Cardiac muscle cell (in vitro differentiated cells and primary cell): ENCODE data around the gene KCNC1. TPM values are rescaled to one million over a fixed set of nuclear protein-coding genes. Genes with fewer than 3 reads are reported as not detected.

Source experiments
- DNase-seq, 2 donors: peaks; one replicate each; pipeline versions ENCODE4 v3.0.0 to v3.0.0-alpha.2; 2010 to 2017; ENCODE audit warnings: low read depth in 1 of 2, low spot score in 1 of 2
- H3K27ac ChIP-seq: fragments of 200-600 bp; sonication (generic); 2 replicates; pipeline ENCODE4 v1.5.1; 2016
- H3K27me3 ChIP-seq: fragments of 200-600 bp; sonication (generic); 2 replicates; pipeline ENCODE4 v1.6.0; 2016; ENCODE audit warnings: control low read depth
- H3K36me3 ChIP-seq: fragments of 200-600 bp; sonication (generic); 2 replicates; pipeline ENCODE4 v1.5.1; 2016; ENCODE audit warnings: control low read depth
- H3K4me1 ChIP-seq: fragments of 200-600 bp; sonication (generic); 2 replicates; pipeline ENCODE4 v1.8.1; 2017; ENCODE audit warnings: low read depth, mild to moderate bottlenecking, mixed run types
- H3K4me3 ChIP-seq: fragments of 200-600 bp; sonication (generic); 2 replicates; pipeline ENCODE4 v1.5.1; 2016; ENCODE audit warnings: mild to moderate bottlenecking
- H3K9me3 ChIP-seq: fragments of 200-600 bp; sonication (generic); 2 replicates; pipeline ENCODE4 v1.5.1; 2017; ENCODE audit warnings: low read depth, mild to moderate bottlenecking, control low read depth
- polyA plus RNA-seq: library from polyadenylated mRNA; unstranded; fragments of >200 nt; fragmentation: Nextera tagmentation; extraction: Ambion mirVana; gene quantifications from 2 replicates; pipeline ENCODE4 v1.2.1, GENCODE V29; 2016
- total RNA-seq: library from RNA; depleted of rRNA; stranded (reverse); fragments of >200 nt; gene quantifications from 2 replicates; pipeline ENCODE4 v1.2.3, GENCODE V29; 2016
- TF ChIP-seq, protein P1 (sequence below): IDR thresholded peaks from 2 replicates; pipeline ENCODE4 v1.5.1; 2012; ENCODE audit warnings: low read depth, mild to moderate bottlenecking, low read length

Gene KCNC1
- total and polyA plus RNA-seq, 2 experiments from 2014 or later: 0.46 TPM; not detected in 1

DNA sequence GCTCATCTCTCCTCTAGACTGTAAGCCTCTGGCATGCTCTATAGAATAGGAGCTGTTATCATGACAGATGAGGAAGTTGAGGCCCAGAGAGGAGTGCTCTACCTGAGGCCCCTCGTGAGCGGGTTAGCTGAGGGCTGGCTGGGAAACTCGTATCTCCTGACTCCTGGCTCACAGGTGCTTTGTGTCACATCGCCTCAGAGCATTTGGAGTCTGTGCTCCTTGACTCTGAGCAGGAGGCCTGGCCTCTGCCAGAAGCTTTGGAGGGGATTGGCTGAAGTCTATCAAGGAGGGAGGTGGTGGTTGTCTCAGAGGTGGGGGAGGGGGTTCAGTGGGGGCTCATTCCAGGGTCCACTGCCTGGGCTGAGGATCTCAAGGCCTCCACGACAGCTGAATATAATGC, 7.4 kb downstream of the KCNC1 start:
- H3K4me1 ChIP-seq: peaks cover 5% of the 10 kb centered on the region
- TF ChIP-seq, protein P1, sequence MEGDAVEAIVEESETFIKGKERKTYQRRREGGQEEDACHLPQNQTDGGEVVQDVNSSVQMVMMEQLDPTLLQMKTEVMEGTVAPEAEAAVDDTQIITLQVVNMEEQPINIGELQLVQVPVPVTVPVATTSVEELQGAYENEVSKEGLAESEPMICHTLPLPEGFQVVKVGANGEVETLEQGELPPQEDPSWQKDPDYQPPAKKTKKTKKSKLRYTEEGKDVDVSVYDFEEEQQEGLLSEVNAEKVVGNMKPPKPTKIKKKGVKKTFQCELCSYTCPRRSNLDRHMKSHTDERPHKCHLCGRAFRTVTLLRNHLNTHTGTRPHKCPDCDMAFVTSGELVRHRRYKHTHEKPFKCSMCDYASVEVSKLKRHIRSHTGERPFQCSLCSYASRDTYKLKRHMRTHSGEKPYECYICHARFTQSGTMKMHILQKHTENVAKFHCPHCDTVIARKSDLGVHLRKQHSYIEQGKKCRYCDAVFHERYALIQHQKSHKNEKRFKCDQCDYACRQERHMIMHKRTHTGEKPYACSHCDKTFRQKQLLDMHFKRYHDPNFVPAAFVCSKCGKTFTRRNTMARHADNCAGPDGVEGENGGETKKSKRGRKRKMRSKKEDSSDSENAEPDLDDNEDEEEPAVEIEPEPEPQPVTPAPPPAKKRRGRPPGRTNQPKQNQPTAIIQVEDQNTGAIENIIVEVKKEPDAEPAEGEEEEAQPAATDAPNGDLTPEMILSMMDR: no peak
- H3K9me3 ChIP-seq: no peaks in the 10 kb centered on the region
- H3K36me3 ChIP-seq: no peaks in the 10 kb centered on the region
- no peak overlapping the region for H3K27ac ChIP-seq
- no peak for DNase-seq
- H3K27me3 ChIP-seq: peaks cover 17% of the 10 kb centered on the region
- no peak overlapping the region for H3K4me3 ChIP-seq

DNA sequence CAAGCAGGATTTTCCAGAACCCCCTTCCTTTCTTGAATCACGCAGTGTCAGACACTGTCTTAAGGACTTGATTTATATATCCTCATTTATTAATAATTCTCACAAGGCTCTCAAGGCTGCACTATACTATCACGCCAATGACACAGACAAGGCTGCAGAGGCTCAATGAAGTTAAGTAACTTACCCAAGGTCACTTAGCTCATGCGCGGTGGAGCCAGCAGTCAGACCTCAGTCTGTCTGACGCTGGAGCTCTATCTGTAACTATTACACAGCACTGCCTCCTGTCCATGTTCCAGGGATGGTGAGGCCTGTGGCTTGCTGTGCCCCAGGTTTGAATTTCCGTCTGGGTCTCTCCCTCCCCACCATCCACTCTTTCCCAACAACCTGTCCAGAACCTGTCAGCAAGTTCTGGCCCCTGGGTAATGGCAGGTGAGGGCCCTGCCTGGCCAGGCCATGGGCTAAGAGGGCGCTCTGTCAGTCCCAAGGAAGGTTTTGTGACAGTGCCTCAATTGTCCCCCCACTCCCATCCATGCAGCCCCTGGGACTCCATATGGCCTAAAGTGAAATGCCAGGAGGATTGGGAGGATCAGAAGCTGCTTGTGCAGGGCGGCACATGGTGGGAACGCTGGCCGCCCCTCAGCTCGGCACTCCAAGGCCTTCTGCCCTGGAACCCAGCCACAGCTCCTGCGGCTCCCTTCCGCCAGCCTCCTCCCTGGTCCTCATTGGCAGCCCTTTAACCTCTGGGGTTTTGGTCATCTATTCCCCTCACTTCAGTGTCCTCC, 8.6 kb downstream of the KCNC1 start:
- Histone ChIP-seq H3K9me3 (no peaks in the 10 kb centered on the region), H3K36me3 (no peaks in the 10 kb centered on the region), H3K4me3 (no peak overlapping the region), H3K27ac (no peak overlapping the region), H3K27me3 (peaks cover 7% of the 10 kb centered on the region), H3K4me1 (peaks cover 5% of the 10 kb centered on the region)
- DNase-seq: no peak
- TF ChIP-seq, protein P1: no peak

DNA sequence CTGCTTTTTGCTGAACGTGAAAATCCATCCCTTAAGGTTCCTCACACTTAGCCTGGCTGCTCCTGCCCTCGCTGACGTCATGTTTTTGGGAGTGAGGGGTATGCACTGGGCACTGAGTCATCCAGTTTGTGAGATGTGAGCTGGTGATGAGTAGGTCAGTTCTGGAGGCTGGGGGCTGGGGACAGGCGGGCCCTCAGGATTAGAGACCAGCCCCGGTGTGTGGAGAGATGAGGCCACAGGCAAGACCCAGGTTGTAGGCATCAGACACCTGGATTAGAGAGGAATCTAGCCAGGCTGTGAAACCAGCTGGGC, 9.2 kb downstream of the KCNC1 start:
- TF ChIP-seq, protein P1: no peak

DNA sequence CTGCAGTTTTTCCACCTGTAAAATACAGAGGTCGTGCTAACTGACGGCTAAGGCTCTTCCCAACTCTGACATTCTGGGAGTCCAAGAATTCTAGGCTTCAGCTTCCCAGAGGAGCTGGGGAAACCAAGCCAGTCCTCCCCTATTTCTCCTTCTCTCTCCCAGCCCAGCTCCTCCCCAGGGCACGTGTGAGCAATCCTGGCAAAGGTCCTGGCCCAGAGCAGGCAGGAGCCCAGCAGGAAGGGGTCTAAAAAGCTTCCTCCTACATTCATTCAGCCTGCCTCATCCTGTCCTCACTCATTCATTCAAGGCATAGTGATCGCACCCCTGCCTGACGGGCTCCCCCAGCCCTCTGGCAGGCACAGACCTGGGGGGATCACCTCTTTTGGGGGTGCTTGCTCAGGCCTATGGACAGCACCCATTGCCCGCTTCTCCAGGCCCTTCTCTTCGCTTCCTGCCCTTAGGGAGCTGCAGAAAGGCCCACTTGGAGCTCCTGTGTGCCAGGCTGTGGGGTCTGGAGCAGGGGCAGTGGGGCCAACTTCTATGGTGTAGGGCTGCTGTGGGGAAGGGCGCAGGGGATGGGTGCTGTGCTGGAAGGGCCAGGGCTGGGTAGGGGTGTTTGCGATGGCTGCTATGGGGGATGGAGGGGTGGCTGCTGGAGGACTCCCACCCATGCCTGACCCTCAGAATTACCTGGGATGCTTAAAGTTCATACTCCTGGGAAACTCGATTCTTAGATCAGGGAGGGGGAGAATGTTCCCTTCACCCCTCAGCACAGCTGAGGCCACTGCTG, 9.8 kb downstream of the KCNC1 start:
- peak in 1 of 2 donors; percentile 23 for DNase-seq
- H3K9me3 ChIP-seq: no peaks in the 10 kb centered on the region
- H3K4me1 ChIP-seq: no peaks in the 10 kb centered on the region
- H3K36me3 ChIP-seq: no peaks in the 10 kb centered on the region
- H3K27me3 ChIP-seq: no peaks in the 10 kb centered on the region
- H3K4me3 ChIP-seq: no peak overlapping the region
- no peak overlapping the region for H3K27ac ChIP-seq
- TF ChIP-seq, protein P1: no peak

More for the DNA sequence above, 9.2 kb downstream of the KCNC1 start:
- Histone ChIP-seq H3K27ac (no peak overlapping the region), H3K36me3 (no peaks in the 10 kb centered on the region), H3K27me3 (peaks cover 3% of the 10 kb centered on the region), H3K4me3 (no peak overlapping the region), H3K4me1 (peaks cover under 1% of the 10 kb centered on the region), H3K9me3 (no peaks in the 10 kb centered on the region)
- DNase-seq: peak in 1 of 2 donors; percentile 21

DNA sequence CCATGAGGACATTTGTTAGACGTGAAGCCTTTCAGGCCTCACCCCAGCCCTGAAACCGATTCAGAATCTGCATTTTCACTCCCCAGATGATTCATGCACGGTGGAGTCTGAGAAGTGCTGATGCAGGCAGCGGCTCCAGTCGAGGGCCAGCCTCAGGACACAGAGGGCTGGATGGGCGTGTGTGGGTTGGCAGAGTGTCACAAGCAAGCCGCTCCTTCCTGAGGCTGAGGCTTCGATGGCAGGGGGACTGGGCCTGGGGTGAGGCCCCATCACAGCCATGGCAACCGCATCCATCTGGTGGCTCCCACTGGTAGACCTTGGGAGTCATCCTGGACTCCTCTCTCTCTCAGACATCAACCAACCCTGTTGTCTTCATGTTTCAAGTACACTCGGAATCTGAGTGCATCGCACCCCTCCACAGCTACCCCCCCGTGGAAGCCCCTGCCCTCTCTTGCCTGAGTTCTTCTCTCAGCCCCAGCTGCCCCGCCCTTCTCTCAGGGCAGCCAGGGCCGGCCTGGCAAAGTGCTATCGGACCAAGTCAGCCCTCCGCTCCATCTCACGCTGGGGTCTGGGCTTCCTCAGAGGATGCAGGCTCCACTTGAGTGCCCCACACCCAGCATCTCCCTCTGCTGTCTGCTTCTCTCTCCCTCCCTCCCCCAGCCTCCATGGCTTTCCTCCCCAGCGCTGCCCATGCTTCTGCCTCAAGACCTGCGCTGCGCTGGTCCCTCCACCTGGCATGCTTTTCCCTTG, 10.6 kb downstream of the KCNC1 start:
- no peaks in the 10 kb centered on the region for H3K27me3 ChIP-seq
- no peak overlapping the region for H3K27ac ChIP-seq
- TF ChIP-seq, protein P1: no peak
- H3K36me3 ChIP-seq: no peaks in the 10 kb centered on the region
- H3K9me3 ChIP-seq: no peaks in the 10 kb centered on the region
- DNase-seq: no peak
- H3K4me1 ChIP-seq: no peaks in the 10 kb centered on the region
- H3K4me3 ChIP-seq: no peak overlapping the region
